Epithelial cell of esophagus (primary cell): ENCODE results near the gene ERBIN.

ENCODE experiments used
- DNase-seq: peaks from one replicate; pipeline ENCODE4 v3.0.0; 2010; ENCODE audit warnings: low read depth
- H3K4me3 ChIP-seq: 2 replicates; pipeline ENCODE4 v1.5.1; 2011; ENCODE audit warnings: mild to moderate bottlenecking, low read length, control low read depth
- CTCF ChIP-seq: IDR thresholded peaks from 2 replicates; pipeline ENCODE4 v1.5.1; 2011; ENCODE audit warnings: low read depth, mild to moderate bottlenecking, low read length, control low read depth, inconsistent platforms; ENCODE audit not compliant: insufficient read depth; ENCODE audit errors: missing control alignments

Gene ERBIN

GRCh38 chr5:65987982-65988381, 61.6 kb downstream of the ERBIN start:
- DNase-seq: no peak
- no peak for TF ChIP-seq CTCF
- H3K4me3 ChIP-seq: no peak overlapping the region

DNA sequence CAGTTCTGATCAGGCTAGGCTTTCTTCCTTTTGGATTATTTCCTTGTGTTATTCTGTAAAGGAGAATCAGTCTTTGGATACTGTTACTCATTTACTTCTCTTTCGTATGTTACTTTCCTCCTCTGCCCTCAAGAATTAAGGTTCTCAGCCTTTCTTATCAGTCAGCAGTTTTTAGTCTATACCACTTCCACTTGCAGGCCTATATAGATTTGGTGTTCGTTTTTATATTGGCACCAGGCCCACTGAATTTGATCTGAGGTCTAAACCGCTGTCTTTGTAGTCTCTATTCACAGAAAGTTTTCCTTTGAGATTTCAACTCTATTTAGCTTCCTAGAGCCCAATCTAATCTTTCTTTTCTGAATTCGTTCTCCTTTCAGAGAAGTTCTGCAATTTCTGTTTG, 62.8 kb downstream of the ERBIN start:
- no peak for TF ChIP-seq CTCF
- H3K4me3 ChIP-seq: no peak overlapping the region
- no peak for DNase-seq

DNA sequence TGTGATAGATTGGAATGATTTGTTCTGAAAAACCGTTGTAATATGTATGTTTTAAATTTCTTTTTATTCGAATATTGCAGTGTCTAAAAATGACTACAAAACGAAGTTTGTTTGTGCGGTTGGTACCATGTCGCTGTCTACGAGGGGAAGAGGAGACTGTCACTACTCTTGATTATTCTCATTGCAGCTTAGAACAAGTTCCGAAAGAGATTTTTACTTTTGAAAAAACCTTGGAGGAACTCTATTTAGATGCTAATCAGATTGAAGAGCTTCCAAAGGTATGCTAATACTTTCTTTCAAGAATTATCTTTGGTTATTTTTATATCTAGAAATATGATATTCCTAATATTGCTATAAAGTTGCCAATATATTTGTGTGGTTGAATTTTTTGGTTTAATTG, 66.3 kb downstream of the ERBIN start:
- TF ChIP-seq CTCF: no peak
- no peak overlapping the region for H3K4me3 ChIP-seq
- DNase-seq: no peak

- no peak for TF ChIP-seq CTCF
- DNase-seq: no peak
- H3K4me3 ChIP-seq: no peak overlapping the region
Measured at GRCh38 chr5:65994117-65994786, 67.9 kb downstream of the ERBIN start.

GRCh38 chr5:65999061-65999723, 72.8 kb downstream of the ERBIN start:
- no peak for DNase-seq
- H3K4me3 ChIP-seq: no peak overlapping the region
- TF ChIP-seq CTCF: no peak

- no peak overlapping the region for H3K4me3 ChIP-seq
- no peak for TF ChIP-seq CTCF
- no peak for DNase-seq
Measured at GRCh38 chr5:66001952-66002351, 75.6 kb downstream of the ERBIN start.

DNA sequence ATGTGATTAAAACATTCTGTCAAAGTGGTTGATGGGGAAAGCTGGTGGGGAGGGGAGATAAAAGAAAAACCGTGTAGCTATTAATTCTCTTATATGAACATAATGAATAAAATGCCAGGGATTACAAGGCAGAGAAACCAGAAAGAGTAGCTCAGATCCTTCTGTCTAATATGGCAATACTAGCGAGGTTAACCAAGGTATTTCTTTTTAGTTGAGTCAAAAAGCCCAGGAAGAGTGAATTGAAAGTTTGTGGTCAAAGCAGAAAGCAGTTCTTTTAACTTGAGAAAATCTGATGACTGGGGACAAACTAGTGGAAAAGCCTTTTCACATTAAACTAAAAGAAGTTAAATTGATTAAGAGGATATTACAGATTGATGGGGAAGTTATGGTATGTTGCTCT, 76.0 kb downstream of the ERBIN start:
- TF ChIP-seq CTCF: no peak
- DNase-seq: no peak
- no peak overlapping the region for H3K4me3 ChIP-seq
